Measurements from ENCODE around the gene CD226. TPM values are rescaled to one million over a fixed set of nuclear protein-coding genes. Genes with fewer than 3 reads are reported as not detected.
"Not testable (repeated sequence)": the region's sequence is repeated elsewhere in the genome, so short reads cannot be mapped to it uniquely, and the experiment has no call there.

The CD226 gene
- polyA plus RNA-seq, 3 donors, result 2.0 to 2.7 (median 2.7) TPM

GRCh38 chr18:69956665-69957620, 9.3 kb upstream of the CD226 start:
- no peak for DNase-seq

GRCh38 chr18:69956057-69956456, 8.4 kb upstream of the CD226 start:
- peak; percentile 31 for DNase-seq

- DNase-seq, result peak; percentile 42
Observed at GRCh38 chr18:69954719-69955480, 7.2 kb upstream of the CD226 start.

GRCh38 chr18:69953191-69953590, 5.5 kb upstream of the CD226 start:
- DNase-seq, result no peak

GRCh38 chr18:69951182-69951581, 3.5 kb upstream of the CD226 start:
- DNase-seq, result no peak

- DNase-seq, result no peak
Observed at GRCh38 chr18:69949538-69949936, 1.9 kb upstream of the CD226 start.

- DNase-seq, result no peak
Observed at GRCh38 chr18:69948919-69949537, 1.4 kb upstream of the CD226 start.

DNA sequence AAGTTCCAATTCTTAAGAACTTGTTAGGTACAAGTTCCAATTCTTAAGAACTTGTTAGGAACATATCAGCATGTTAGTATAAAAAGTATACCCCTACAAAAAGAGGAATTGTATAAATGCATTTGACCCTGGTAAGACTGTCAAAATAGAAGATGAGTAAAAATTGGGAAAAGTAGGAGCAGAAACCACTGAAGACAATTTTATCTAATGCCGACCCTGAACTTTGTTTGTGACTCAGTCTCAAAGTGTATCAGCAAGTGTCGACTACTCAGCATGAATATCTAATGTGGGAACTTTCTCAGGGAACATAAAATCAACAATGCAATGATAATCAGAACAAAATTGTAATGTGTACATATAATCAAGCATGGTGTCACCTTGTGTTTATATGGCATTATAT, 583 bp upstream of the CD226 start:
- DNase-seq, result no peak

GRCh38 chr18:69946608-69947155, 991 bp downstream of the CD226 start:
- DNase-seq, result no peak

DNA sequence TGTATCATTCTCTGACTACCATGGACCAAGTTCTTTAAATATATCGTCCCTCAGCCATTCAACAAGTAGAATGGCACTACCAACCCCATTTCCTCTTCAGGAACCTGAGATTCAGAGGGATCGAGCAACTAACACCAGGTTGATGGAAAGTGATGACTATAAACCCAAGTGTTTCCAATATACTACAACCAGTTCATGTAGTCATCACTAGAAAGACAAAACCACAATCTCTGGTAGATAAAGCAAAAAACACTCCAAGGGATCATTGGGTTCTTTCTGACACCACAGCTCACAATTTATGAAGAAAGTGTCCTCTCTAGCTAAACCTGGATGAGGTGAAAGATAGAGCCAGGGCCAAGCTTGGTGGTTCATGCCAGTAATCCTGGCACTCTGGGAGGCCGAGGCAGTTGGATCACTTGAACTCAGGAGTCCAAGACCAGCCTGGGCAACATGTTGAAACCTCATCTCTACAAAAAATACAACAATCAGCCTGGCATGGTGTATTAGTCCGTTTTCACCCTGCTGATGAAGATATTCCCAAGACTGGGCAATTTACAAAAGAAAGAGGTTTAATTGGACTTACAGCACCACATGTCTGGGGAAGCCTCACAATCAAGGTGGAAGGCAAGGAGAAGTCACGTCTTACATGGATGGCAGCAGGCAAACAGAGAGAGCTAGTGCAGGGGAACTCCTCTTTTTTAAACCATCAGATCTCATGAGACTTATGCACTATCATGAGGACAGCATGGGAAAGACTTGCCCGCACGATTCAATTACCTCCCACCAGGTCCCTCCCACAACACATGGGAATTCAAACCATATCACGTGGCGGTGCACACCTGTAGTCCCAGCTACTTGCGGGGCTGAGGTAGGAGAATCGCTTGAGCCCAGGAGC, 2.2 kb downstream of the CD226 start:
- no peak for DNase-seq

- DNase-seq, result no peak
Observed at GRCh38 chr18:69944436-69944835, 3.2 kb downstream of the CD226 start.

GRCh38 chr18:69943021-69943420, 4.7 kb downstream of the CD226 start:
- no peak for DNase-seq

DNA sequence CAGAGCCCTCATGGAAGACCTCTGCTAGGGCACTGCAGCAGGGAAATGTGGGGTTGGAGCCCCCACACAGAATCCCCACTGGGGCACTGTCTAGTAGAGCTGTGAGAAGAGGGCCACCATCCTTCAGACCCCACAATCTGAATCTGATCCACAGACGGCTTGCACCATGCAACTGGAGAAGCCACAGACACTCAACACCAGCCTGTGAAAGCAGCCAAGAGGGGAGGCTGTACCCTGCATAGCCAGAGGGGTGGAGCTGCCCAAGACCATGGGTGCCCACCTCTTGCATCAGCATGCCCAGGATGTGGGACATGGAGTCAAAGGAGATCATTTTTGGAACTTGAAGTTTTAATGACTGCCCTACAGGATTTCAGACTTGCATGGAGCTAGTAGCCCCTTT, 6.5 kb downstream of the CD226 start:
- DNase-seq, result no peak

GRCh38 chr18:69939812-69940211, 7.9 kb downstream of the CD226 start:
- DNase-seq, result not testable (repeated sequence)

DNA sequence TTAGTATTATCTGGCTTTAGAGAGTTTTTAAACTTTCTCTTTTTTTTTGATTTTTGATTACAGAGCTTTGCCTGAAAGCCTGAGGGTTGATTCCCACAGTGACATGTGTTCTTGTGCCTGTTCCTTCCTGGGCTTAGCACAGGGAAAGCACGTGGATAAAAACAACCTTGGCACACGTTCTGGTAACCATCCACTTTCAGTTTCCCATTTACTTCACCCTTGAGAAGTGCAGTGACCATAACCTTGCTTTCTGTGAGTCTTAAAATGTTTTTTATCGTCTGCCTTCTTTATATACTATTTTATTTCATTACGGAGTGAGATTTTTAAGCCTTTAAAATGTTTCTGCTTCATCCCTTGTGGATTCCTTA, 11.5 kb downstream of the CD226 start:
- DNase-seq, result no peak

DNA sequence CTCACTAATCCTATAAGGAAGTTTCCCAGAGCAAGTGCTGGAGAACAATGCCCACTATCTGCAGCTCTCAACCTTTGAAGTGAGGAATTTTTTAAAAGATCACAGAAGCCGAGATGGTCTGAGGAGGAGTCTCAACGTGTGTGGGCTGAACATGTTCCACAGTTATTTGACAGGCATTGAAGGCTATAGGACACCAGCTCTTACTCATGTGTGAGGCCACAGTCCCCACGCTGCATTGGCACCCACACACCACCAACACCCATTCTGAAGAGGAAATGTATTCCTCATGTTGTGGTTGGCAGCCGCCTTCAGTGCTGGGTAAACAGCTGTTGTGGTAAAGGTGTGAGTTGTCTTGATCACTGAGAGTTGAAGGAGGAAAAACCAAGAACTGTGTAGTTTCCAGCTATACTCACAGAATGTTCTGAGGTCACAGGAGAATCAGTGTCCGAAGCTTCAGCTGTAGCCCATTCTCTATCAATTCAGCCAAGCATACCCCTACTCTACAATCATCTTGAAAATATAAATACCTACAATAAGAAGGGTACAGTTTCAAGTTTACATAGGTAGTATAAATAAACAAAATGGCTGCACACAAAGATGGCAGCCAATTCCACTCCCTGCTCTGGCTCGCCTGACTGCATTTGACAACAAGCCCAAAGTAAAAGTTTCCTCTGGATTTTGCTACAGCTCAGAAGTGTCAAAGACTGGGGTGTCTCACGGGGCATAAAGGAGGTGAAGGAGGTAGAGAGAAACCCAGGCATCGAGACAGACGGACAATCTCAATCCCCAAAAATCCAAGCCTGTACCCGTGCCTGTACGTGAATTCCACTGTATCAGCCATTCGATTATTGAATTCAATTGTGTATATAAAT, 12.1 kb downstream of the CD226 start:
- no peak for DNase-seq

GRCh38 chr18:69934601-69935265, 12.9 kb downstream of the CD226 start:
- no peak for DNase-seq

- DNase-seq, result no peak
Observed at GRCh38 chr18:69929041-69929774, 18.5 kb downstream of the CD226 start.

DNA sequence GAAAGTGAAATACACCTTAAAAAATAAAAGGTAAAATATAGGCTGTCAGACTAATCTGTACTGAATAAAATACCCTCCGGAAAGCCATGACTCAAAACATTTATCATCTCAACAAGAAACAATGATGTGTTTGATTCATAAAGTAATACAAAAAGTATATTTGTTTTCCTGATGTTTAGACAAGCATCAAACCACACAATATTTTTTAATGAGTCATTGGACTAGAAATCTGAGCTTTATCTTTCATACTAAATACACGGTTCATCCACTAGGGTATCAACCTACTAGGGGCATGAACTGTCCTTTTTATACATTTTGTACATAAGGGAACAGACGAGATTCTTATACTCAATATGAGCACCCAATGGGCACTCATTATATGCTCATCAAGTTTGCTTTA, 31.3 kb downstream of the CD226 start:
- no peak for DNase-seq
